ENCODE data around the gene PRX.
"Not testable (repeated sequence)": the region's sequence is repeated elsewhere in the genome, so short reads cannot be mapped to it uniquely, and the experiment has no call there.

PRX gene

DNA sequence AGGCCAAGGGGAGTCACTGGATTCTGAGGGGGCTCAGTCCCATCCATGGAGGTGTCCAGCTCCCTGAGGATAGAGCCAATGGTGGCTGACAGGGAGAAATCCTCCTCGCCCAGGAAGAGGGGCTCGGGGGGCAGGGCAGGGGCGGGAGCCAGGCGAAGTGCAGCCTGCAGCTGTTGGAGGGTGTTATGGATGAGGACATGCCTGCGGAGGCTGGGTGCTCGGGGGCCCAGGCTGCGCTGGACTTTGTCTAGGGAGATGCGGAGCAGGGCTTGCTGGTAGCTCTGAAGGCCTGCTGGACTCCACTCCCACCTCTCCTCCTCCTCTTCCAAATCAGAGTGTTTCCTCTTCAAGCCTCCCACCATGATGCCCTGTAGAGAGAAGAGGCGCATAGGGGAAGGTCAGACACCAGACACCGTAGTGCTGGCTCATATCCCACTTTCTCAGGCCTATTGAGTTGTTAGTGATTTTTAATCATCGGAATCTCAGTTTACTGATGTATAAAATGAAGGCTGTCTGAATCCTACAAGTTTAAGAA lies 28.6 kb upstream of the PRX start:
- no peak for DNase-seq (ENCODE audit: low spot score)

DNA sequence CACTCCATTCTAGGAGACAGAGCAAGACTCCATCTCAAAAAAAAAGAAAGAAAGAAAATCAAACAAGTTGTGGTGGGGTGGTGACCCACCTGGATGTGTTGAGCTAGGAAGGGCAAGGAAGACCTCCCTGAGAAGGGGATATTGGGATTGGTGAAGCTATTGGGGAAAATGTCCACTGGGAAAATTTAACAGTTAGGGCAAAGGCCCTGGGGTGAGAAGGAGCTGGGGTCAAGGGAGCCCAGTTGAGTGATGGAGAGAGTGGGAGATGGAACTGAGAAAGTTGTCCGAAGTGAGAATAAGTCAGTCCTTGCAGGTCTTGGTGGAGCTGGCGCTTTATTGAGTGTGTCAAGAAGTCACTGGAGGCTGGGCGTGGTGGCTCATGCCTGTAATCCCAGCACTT lies 25.1 kb upstream of the PRX start:
- DNase-seq (ENCODE audit: low spot score): no peak

DNA sequence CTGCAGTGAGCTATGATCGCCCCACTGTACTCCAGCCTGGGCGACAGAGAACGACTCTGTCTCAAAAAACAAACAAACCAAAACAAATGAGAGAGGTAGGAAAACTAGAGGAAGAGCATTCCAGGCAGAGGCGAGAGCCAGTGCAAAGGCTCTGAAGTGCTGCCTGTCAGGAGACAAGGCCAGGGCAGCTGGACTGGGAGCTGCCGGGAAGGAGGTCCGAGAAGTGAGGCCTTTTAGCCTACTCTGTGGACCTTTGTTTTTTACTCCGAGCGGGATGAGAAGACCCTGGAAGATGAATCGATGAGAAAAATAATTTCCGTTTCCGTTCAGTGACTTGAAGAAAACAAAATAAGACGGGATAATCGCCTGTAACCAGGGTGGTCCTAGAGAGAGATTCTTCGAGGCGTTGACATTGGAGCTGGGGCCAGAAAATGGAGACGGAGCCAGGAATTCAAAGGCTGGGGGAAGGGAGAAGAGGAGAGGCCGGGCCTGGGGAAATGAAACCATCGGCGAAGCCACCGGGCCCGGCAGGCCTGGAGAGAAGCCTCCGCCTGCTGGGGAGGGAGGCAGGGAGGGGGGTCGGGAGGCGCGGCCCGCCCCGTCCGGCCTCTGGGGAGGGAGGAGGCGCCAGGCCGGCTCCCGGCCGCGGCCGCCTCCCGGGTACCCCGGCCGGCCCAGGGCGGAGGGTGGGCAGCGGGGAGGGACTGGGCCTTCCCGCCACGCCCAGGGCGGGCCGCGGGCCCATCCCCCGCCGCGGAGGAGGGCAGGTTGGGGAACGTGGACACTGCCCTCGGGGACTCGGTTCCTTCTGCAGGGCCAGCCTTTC lies 20.4 kb upstream of the PRX start:
- DNase-seq (ENCODE audit: low spot score): peak; percentile 93

DNA sequence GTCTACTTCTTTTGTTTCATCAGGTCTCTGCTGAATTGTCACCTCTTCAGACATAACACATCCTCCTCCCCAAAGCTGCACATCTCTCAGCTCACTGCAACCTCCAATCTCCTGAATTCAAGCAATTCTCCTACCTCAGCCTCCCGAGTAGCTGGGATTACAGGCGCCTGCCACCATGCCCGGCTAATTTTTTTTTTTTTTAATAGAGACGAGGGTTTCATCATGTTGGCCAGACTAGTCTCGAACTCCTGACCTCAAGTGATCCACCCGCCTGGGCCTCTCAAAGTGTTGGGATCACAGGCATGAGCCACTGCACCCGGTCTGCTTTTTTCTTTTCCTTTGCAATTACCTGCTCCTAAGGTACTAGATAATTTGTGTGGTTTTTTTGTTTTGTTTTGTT lies 19.6 kb upstream of the PRX start:
- not testable (repeated sequence) for DNase-seq (ENCODE audit: low spot score)

DNA sequence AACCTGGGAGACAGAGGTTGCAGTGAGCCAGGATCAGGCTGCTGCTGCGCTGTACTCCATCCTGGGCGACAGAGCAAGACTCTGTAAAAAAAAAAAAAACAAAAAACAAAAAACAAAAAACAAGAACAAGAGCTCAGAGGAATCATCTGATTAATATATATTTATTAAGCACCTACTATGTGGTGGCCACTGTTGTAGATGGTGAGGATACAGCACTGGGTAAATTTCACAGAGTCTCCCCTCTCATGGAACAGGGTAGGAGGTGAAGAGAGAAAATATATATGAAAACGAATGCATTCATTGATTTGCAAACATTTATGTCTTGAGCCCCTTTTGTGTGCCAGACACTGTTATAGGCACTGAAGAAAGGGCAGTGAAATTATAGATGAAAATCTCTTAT lies 18.5 kb upstream of the PRX start:
- no peak for DNase-seq (ENCODE audit: low spot score)

DNA sequence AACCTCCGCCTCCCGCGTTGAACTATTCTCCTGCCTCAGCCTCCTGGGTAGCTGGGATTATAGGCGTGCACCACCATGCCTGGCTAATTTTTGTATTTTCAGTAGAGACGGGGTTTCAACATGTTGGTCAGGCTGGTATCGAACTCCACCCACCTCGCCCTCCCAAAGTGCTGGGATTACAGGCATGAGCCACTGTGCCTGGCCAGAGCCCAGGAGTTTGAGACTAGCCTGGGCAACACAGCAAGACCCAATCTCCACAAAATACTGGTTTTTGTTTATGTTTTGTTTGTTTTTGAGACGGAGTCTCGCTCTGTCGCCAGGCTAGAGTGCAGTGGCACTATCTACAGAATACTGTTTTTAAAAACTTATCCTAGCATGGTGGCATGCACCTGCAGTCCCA lies 17.1 kb upstream of the PRX start:
- DNase-seq (ENCODE audit: low spot score): not testable (repeated sequence)

DNA sequence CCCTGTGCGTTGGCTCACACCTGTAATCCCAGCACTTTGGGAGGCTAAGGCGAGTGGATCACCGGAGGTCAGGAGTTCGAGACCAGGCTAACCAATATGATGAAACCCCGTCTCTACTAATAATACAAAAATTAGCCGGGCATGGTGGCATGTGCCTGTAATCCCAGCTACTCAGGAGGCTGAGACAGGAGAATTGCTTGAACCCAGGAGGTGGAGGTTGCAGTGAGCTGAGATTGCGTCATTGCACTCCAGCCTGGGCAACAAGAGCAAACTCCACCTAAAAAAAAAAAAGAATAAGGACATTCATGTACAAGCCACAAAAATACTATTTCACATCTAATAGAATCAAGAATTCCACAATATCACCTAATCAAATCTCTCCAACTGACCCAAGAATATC lies 15.0 kb upstream of the PRX start:
- DNase-seq (ENCODE audit: low spot score): not testable (repeated sequence)

DNA sequence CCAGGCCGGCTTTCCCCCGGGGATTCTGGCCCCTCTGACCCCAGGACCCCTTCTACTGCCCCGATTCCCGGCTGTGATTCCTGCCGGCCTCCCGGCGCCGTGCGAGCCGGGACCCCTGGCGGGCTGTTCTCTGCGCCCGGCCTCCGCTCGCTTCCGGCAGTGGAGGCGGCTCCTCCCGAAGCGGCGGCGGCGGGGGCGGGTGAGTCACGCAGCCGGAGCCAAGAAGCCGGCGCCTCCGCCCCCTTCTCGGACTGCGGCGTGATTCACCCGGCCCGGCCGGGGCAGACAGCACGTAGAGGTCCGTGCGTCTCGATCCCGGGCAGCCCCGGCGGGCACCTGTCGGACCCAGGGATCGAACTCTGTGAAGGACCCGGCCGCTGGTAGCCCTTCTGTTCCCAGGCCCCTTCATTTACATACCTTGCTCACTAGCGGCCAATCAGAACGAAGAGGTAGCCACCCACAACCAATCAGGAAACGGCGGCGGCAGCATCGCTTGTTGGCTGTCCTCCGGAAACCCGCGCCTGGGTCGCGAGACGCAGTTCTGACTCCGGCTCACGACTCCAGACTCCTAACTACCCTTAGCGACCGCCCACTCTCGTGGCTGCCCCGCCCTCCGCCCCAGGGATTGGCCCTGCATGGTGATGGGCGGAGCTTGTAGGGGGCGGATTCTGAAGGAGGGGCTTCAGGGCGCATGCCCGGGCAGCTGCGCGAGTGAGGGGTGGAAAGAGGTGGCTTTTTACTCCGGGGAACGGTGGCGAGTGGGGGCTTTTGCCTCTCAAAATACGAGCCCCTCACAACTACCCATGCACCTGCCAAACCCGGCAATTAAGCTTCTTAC lies 12.5 kb upstream of the PRX start, which contains the start of gene SERTAD1:
SERTAD1 (minus strand) TSS at position 543 of the 838 bp plus-strand sequence. CDS start 2,446 bp downstream, outside the sequence.
- DNase-seq (ENCODE audit: low spot score): peak; percentile 99

DNA sequence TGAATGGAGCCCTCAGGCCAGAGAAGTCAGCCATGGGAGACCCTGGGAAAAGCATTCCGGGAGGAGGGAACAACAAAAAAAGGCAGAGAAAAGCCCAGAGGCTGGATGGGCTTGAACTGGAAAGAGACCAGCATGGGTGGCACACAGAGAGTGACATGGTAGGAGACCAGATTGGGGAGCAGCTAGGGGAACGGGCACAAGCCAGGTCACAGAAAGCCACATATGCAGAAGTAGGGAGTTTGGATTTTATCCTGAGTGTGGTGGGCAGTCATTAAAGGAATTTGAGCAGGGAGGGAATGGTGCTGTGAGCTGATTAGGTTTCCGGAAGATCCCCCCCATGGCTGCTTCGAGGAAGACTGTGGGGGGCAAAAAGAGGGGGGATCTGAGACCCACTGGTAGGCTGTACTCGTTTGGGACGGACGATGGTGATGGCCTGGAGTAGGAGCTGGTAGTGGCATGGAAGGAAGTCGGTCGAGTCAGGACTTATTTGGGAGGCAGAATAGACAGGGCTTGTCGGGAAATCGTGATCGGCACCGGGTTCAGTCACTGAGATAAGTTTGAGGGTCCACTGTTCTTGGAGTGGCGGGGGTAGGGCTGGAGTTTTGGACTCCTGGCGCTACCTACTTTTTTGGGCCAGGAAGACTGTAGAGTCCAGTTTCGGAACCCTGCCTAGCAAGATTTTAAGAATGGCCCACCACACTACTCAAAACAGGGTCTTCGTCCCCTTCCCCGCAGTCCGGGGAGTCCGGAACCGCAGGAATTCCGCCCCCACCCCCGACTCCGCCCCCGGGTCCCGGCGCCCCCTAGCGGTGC lies 11.7 kb upstream of the PRX start:
- no peak for DNase-seq (ENCODE audit: low spot score)

DNA sequence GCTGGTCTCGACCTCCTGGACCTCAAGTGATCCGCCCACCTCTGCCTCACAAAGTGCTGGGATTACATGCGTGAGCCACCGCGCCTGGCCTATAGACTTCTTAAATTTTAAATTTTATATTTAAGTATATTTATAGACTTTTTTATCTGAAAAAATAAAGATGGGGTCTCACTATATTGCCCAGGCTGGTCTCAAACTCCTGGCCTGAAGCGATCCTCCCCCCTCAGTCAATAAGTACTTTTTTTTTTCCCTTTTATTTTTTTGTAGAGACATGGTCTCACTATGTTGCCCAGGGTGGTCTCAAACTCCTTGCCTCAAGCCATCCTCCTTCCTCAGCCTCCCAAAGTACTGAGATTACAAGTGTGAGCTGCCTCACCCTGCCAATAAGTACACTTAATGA lies 10.8 kb upstream of the PRX start:
- no peak for DNase-seq (ENCODE audit: low spot score)

DNA sequence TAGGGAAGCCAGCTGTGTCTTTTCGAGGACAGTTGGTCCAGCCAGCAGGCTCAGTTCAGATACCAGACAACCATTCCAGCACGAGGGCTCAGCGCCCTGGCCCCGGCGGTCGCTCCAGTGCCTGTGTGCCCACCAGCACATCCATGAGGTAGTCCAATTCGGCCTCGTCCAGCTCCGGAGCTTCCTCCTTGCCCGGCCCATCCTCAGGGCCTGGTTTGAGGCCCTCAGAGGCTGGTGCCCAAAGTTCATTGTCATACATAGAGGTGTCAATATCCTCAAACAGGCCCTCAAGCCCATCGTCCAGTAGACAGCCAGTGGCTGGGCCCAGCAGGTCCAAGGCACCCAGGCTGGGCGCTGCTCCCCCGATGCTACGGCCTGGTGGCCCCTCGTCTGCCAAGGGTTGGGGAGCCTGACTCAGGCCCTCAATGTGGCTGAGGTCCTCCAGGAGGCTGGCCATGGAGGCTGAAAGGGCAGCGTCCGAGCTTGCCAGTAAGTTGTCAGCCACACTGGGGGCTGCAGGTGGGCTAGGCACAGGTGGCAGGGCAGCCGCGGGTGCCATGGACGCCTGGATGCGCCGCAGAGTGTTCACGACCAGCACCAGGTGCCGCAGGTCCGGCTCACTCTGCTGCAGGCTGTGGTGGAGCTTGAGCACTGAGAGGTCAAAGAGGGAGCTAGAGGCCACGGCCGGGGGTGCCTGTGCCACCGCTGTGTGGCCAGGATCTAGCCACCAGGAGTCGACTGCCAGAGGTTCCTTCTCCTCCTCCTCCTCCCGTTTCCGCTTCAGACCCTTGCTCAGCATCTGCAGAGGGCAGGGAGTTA lies 9.8 kb upstream of the PRX start:
- no peak for DNase-seq (ENCODE audit: low spot score)

DNA sequence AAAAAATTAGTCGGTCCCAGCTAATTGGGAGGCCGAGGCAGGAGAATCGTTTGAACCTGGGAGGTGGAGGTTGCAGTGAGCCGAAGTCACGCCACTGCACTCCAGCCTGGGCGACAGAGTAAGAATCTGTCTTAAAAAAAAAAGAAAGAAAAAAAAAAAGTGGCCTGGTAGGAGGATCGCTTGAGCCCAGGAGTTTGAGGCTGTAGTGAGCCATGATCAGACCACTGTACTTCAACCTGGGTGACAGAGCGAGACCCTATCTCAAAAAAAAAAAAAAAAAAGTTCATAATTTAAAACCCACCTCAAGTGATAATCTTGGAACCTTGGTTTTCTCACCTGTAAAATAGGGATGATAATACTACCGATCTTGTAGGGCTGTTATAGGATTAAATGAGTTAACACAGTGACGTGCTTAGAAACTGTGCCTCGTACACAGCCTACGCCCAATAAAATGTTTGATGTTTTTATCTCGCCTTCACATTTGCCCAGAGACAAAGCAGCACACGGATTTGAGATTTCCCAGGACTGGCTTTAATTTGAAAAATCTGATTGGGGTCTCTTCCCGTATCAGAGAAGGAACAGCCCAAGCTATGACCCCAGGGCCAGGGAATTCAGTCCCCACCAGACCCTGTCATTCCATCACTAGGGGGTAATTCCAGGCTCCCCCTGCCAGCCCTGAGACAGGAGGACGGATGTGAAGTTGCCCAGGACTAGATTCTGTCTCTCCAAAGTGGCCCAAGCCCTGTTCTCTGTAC lies 9.0 kb upstream of the PRX start:
- no peak for DNase-seq (ENCODE audit: low spot score)

DNA sequence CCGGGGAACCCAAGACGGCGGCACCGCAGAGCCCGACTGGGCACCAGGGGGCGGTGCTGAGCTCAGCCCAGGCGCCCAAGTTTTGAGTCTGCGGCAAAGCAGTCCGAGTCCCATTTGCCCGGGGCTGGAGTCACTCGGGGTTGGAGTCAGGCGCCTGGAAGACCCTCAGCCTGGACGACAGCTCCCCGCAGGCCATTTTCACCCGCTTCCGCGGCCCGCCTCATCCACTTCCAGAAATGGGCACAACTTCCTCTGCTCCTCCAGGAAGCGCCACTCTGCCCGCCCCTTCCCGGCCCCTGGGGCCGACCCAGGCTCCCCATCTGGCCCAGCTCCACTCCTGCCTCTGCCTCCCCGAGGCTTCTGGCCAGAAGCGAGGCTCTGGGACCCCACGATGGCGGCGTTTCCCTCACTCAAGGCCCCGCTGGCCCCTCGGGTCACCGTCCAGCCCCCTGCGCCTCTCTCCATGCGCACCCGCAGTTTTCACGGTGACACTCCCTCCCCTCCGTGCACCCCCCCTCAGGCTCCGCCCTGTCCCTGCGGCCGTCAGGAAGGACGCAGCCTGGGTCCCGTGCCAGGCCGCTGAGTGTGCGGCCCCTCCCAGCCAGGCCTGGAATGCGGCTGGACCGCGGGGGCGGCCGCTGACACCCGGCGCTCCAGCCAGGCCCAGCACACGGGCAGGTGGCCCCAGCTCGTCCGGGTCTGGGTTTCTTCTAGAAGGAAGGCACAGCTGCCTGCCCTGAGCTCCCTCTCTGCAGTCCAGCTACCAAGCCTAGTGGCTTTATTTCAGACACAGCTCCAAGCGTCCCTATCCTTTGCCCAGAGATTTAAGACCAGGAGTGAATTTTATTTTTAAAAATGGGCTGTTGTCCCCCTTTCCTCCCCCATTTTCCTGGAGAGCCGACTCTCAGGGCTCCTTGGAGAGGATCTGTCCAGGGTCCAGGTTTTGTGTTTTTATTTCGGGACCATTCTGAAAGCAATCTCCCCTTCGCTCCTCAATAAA lies 7.9 kb upstream of the PRX start:
- DNase-seq (ENCODE audit: low spot score): peak; percentile 95

DNA sequence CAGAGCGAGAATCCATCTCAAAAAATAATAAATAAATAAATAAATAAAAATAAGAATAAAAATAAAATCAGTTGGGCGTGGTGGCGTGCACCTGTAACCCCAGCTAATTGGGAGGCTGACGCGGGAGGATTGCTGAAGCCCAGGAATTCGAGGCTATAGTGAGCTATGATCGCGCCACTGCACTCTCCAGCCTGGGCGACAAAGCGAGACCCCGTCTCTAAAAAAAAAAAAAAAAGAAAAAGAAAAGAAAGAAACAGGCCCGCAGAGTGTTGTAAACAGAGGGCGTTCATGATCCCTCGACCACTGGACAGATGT lies 7.2 kb upstream of the PRX start:
- DNase-seq (ENCODE audit: low spot score): no peak

DNA sequence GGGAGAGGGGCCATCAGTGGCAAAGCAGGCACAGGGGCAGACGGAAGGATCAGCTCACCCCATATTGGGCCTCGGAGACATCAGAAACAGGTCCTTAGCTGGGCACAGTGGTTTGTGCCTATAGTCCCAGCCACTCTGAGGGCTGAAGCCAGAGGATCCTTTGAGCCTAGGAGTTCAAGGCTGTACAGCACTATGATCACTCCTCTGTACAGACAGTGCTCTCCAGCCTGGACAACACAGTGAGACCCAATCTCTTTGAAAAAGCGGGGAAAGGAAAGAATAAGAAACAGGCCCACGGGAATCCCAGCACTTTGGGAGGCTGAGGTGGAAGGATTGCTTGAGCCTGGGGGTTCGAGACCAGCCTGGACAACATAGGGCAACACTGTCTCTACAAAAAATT lies 6.6 kb upstream of the PRX start:
- DNase-seq (ENCODE audit: low spot score): no peak

DNA sequence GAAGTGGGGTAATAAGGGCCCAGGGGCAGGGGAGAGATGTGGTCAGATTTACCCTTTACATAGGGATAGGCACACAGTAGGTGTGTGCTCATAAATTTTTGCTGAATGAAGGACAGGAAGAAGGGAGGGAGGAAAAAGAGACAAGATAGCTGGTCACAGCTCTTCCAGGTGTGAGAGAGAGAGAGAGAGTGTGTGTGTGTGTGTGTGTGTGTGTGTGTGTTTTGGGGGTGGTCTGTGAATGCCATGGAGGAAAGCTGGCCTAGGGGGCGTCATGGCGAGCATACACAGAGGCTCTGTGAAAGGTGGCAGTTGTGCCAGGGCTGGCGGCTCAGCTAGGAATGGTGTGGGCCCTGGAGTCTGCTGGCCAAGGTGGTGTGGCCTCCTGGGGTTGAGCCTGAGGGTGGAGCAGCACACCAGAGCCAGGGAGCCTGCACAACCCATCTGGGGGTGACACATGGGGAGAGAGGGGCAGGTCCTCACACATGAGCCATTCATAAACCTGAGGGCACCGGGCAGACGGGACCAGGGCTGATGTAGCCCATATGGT lies 6.0 kb upstream of the PRX start:
- no peak for DNase-seq (ENCODE audit: low spot score)

DNA sequence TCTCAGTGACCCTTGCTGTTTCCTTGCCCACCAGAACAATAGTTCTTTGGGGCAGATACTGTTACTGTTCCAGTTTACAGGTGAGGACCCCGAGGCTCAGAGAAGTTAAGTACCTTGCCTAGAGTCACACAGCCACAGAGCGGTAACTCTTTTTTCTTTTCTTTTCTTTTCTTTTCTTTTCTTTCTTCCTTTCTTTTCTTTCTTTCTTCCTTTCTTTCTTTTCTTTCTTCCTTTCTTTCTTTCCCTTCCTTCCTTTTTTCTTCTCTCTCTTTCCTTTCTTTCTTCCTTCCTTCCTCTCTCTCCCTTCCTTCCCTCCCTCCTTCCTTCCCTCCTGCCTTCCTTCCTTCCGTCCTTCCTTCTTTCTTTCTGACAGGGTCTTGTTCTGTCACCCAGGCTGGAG lies 4.9 kb upstream of the PRX start:
- DNase-seq (ENCODE audit: low spot score): no peak

DNA sequence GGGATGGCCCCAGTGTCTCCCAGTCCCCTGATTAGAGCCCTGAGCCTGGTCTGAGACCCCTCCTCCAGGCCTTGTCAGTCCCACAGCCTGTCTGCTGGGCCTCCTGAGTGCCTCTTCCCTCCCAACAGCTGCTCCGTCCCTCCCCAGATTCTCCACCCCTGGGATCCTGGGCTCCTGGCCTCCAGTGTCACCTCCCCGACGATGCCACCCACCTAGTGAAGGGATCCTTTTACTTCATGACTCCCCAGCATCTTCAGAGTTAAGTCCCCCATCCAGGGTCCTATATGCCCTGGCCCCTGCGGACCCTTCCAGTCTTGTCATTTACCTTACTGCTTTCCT lies 4.4 kb upstream of the PRX start:
- DNase-seq (ENCODE audit: low spot score): no peak
